Right lobe of liver (tissue), 6 donors: ENCODE measurements around the gene CEP112. TPM values are rescaled to one million over a fixed set of nuclear protein-coding genes. Genes with fewer than 3 reads are reported as not detected.
"Not testable (repeated sequence)": the region's sequence is repeated elsewhere in the genome, so short reads cannot be mapped to it uniquely, and the experiment has no call there.

Source experiments
- ATAC-seq, 4 donors: fragments of 200-7000 bp; cut with Tn5 transposase; one replicate each; pipeline ENCODE4 v1.9.1; 2020; ENCODE audit warnings: mild to moderate bottlenecking in 4 of 4, moderate library complexity in 4 of 4
- DNase-seq, 3 donors: peaks; one replicate each; pipeline ENCODE4 v3.0.0-alpha.2; 2020
- H3K27ac ChIP-seq, 3 donors: fragments of 200-600 bp; one replicate each; pipeline ENCODE4 v1.8.0; 2022
- H3K27me3 ChIP-seq, 2 donors: fragments of 200-600 bp; one replicate each; pipeline ENCODE4 v1.8.0; 2022
- H3K36me3 ChIP-seq, 4 donors: fragments of 200-600 bp; sonication (generic) in 1 of 4; one replicate each; pipeline versions ENCODE4 v1.5.1 to v1.8.0; 2017 to 2022; ENCODE audit warnings: control low read depth in 1 of 4
- H3K4me1 ChIP-seq, 4 donors: fragments of 200-600 bp; sonication (generic) in 1 of 4; one replicate each; pipeline versions ENCODE4 v1.5.1 to v1.8.0; 2017 to 2022; ENCODE audit warnings: control low read depth in 1 of 4
- H3K4me3 ChIP-seq, 3 donors: fragments of 200-600 bp; one replicate each; pipeline ENCODE4 v1.8.0; 2022
- H3K9me3 ChIP-seq, 4 donors: fragments of 200-600 bp; sonication (generic) in 1 of 4; one replicate each; pipeline versions ENCODE4 v1.5.1 to v1.8.0; 2017 to 2022; ENCODE audit warnings: control low read depth in 1 of 4
- POLR2A ChIP-seq: fragments of 450-650 bp; IDR thresholded peaks from one replicate; pipeline ENCODE4 v1.6.1; 2017; ENCODE audit warnings: antibody characterized with exemption, mild to moderate bottlenecking
- WGBS: methylation state at CpG from one replicate; pipeline ENCODE4 v1.1.6; 2018; ENCODE audit warnings: low coverage, low lambda C conversion rate; ENCODE audit not compliant: insufficient coverage; ENCODE audit errors: missing lambda C conversion rate; 5-methylcytosine and 5-hydroxymethylcytosine counted together
- intact Hi-C, 2 donors: fragments of 100-400 bp; cut with DNase I; formaldehyde crosslinking; loops; one replicate each; pipeline versions ENCODE4 v1.11.2 to v1.14.1; 2022
- total RNA-seq, 6 experiments: library from RNA; depleted of rRNA in 2 of 6; stranded (reverse); fragments of >200 nt in 2 of 6; fragmentation: NEBNext Ultra II Directional in 3 of 6; extraction: Animal tissue kit (Norgen Biotek cat#: 25700) in 3 of 6; gene quantifications; one replicate each; pipeline versions ENCODE4 v1.1.0 to v1.2.4, GENCODE V29; 2016 to 2023
- TF ChIP-seq, protein P1 (sequence below), 4 donors: fragments of 200-600 bp in 3 of 4; fragments of 450-650 bp in 1 of 4; IDR thresholded peaks; one replicate each; pipeline versions ENCODE4 v1.5.1 to v1.8.0; 2016 to 2022; ENCODE audit warnings: antibody characterized with exemption in 4 of 4, mild to moderate bottlenecking in 2 of 4
- donor health status: DM: no; HTN: yes; CAD: no.
- donor health status: DM: no; HTN: no; CAD: no.
- donor health status: DM: no; HTN: no; CAD: no.
- donor health status: DM: no; HTN: yes; CAD: no.
- donor health status: DM: no; HTN: yes; CAD: no.

Gene CEP112
- total RNA-seq, 6 experiments from 2014 or later = 2.2 to 4.6 (median 3.9) TPM

DNA sequence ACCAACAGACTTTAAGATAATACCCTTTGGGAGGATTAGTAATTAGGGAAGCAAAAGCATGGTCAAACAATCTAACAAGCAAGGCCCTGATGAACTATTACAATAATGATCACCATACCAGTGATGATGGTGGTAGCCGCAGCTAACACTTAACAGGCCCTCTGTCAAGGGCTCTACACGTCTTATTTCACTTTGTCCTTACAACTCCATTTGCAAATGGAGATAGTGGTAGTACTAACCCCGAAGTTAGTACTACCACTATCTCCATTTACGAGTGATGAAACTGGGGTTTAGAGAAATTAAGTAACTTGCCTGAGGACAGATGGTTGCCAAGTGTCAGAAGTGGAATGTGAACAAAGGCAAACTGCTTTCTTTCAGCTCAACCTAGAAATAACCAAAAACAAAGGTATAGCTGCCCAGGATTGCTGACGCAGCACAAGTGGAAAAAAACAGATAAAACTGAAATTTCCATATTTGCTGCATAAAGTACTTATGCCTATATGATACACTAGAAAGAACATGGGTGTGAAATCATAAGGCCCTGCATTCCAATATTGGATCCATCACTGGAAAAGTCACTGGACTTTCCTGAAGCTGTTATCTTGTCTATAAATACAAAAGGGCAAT is 24.6 kb downstream of the CEP112 start:
- TF ChIP-seq, protein P1, sequence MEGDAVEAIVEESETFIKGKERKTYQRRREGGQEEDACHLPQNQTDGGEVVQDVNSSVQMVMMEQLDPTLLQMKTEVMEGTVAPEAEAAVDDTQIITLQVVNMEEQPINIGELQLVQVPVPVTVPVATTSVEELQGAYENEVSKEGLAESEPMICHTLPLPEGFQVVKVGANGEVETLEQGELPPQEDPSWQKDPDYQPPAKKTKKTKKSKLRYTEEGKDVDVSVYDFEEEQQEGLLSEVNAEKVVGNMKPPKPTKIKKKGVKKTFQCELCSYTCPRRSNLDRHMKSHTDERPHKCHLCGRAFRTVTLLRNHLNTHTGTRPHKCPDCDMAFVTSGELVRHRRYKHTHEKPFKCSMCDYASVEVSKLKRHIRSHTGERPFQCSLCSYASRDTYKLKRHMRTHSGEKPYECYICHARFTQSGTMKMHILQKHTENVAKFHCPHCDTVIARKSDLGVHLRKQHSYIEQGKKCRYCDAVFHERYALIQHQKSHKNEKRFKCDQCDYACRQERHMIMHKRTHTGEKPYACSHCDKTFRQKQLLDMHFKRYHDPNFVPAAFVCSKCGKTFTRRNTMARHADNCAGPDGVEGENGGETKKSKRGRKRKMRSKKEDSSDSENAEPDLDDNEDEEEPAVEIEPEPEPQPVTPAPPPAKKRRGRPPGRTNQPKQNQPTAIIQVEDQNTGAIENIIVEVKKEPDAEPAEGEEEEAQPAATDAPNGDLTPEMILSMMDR (IDR thresholded peaks at IDR 0.05) = no peak
- no peak for TF ChIP-seq POLR2A
- Histone ChIP-seq H3K9me3 (no peaks in the 10 kb centered on the region), H3K4me3 (no peak overlapping the region), H3K36me3 (no peaks in the 10 kb centered on the region), H3K4me1 (no peaks in the 10 kb centered on the region), H3K27me3 (no peaks in the 10 kb centered on the region), H3K27ac (no peak overlapping the region)
- ATAC-seq (no peak), DNase-seq (no peak)
- intact Hi-C loops = no loop called here
- WGBS = 69% methylated on average over 5 of the region's 5 CpGs

GRCh38 chr17:66165537-66166123 is 26.3 kb downstream of the CEP112 start:
- TF ChIP-seq, protein P1 (IDR thresholded peaks at IDR 0.05) = peak; percentile 61 to 78 (median 69)
- no peak for TF ChIP-seq POLR2A
- Histone ChIP-seq H3K36me3 (no peaks in the 10 kb centered on the region), H3K27me3 (no peaks in the 10 kb centered on the region), H3K4me3 (no peak overlapping the region), H3K27ac (no peak overlapping the region), H3K4me1 (no peaks in the 10 kb centered on the region), H3K9me3 (no peaks in the 10 kb centered on the region)
- DNase-seq (no peak), ATAC-seq (peak; percentile 67 to 72 (median 69))
- intact Hi-C loops = no loop called here

- H3K9me3 ChIP-seq, DNase-seq, intact Hi-C loops, ATAC-seq, H3K36me3 ChIP-seq, H3K4me3 ChIP-seq, H3K4me1 ChIP-seq, H3K27me3 ChIP-seq, H3K27ac ChIP-seq: not testable (repeated sequence)
- 80% methylated on average over 1 of the region's 4 CpGs for whole genome bisulfite sequencing
Measured at GRCh38 chr17:66155055-66155454, 36.9 kb downstream of the CEP112 start.

DNA sequence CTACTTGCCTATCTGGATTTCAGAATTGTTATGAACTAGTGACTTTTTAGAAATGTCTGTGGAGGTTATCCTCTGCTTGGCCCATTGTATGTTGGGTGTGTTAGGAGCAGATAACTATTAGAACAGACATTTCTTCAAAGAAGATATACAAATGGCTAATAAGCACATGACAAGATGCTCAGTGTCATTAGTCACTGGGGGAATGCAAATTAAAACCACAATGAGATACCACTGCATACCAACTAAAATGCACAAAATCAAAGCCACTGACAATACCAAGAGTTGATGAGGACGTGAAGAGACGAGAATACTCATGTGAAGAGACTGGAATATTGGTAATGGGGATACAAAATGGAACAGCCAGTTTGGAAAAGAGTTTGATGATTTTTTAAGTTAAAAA is 39.2 kb downstream of the CEP112 start:
- Histone ChIP-seq H3K36me3 (no peaks in the 10 kb centered on the region), H3K9me3 (no peaks in the 10 kb centered on the region), H3K27me3 (no peaks in the 10 kb centered on the region), H3K4me3 (no peak overlapping the region), H3K4me1 (no peaks in the 10 kb centered on the region), H3K27ac (no peak overlapping the region)
- TF ChIP-seq POLR2A = no peak
- TF ChIP-seq, protein P1 (IDR thresholded peaks at IDR 0.05) = no peak
- intact Hi-C loops = no loop called here
- DNase-seq (no peak), ATAC-seq (no peak)
- WGBS = 83% methylated on average over 2 of the region's 2 CpGs

GRCh38 chr17:66150708-66151107 is 41.2 kb downstream of the CEP112 start:
- Histone ChIP-seq H3K36me3 (no peaks in the 10 kb centered on the region), H3K4me3 (no peak overlapping the region), H3K27ac (no peak overlapping the region), H3K9me3 (no peaks in the 10 kb centered on the region), H3K27me3 (no peaks in the 10 kb centered on the region), H3K4me1 (no peaks in the 10 kb centered on the region)
- no peak for TF ChIP-seq POLR2A
- TF ChIP-seq, protein P1 (IDR thresholded peaks at IDR 0.05) = no peak
- intact Hi-C loops = no loop called here
- no peak for ATAC-seq
- DNase-seq = no peak
